HepG2 (cell line): ENCODE results near the gene CAPRIN1. TPM values are rescaled to one million over a fixed set of nuclear protein-coding genes. Genes with fewer than 3 reads are reported as not detected.
A peak's percentile ranks its signal among the peaks of the same experiment; 100 is the strongest.

Experiments
- FOXC1 ChIP-seq: sonication (generic); formaldehyde crosslinking; IDR thresholded peaks from 2 replicates; pipeline ENCODE4 v1.8.0; 2022; ENCODE audit warnings: mild to moderate bottlenecking, missing genetic modification reagents, borderline replicate concordance
- HOXA3 ChIP-seq: sonication (generic); formaldehyde crosslinking; IDR thresholded peaks from 2 replicates; pipeline ENCODE4 v1.5.0; 2020; ENCODE audit warnings: missing genetic modification reagents
- NCOA1 ChIP-seq: sonication (generic); formaldehyde crosslinking; IDR thresholded peaks from 2 replicates; pipeline ENCODE4 v1.9.0; 2021; ENCODE audit warnings: missing genetic modification reagents
- NFYB ChIP-seq: sonication (generic); formaldehyde crosslinking; IDR thresholded peaks from 2 replicates; pipeline ENCODE4 v1.4.0; 2020; ENCODE audit warnings: missing genetic modification reagents
- PHB2 ChIP-seq: fragments of 450-650 bp; IDR thresholded peaks from 2 replicates; pipeline ENCODE4 v1.6.1; 2018; ENCODE audit not compliant: partially characterized antibody
- PHF20 ChIP-seq: sonication (generic); formaldehyde crosslinking; IDR thresholded peaks from 2 replicates; pipeline ENCODE4 v1.5.0; 2020; ENCODE audit warnings: mild to moderate bottlenecking, missing genetic modification reagents
- RNF2 ChIP-seq: fragments of 450-650 bp; conservative IDR thresholded peaks from 2 replicates; pipeline ENCODE4 v1.6.1; 2016; ENCODE audit warnings: low read depth
- SETDB1 ChIP-seq: sonication (generic); formaldehyde crosslinking; IDR thresholded peaks from 2 replicates; pipeline ENCODE4 v1.5.1; 2020; ENCODE audit warnings: missing genetic modification reagents, mild to moderate bottlenecking, borderline replicate concordance
- SIX1 ChIP-seq: sonication (generic); formaldehyde crosslinking; IDR thresholded peaks from 2 replicates; pipeline ENCODE4 v1.4.0; 2020; ENCODE audit warnings: missing genetic modification reagents, borderline replicate concordance
- SKI ChIP-seq: fragments of 450-650 bp; IDR thresholded peaks from one replicate; pipeline ENCODE4 v1.6.1; 2018; ENCODE audit warnings: mild to moderate bottlenecking; ENCODE audit not compliant: partially characterized antibody
- TBL1XR1 ChIP-seq: fragments of 150-350 bp; IDR thresholded peaks from 2 replicates; pipeline ENCODE4 v1.6.1; 2014; ENCODE audit warnings: borderline replicate concordance, low read length; ENCODE audit not compliant: partially characterized antibody
- ZFP1 ChIP-seq: IDR thresholded peaks from 2 replicates; pipeline ENCODE4 v1.6.1; 2016
- ZNF354B ChIP-seq: sonication (generic); formaldehyde crosslinking; IDR thresholded peaks from 2 replicates; pipeline ENCODE4 v1.8.0; 2022; ENCODE audit warnings: mild to moderate bottlenecking, missing genetic modification reagents
- ZNF44 ChIP-seq: sonication (generic); formaldehyde crosslinking; IDR thresholded peaks from 2 replicates; pipeline ENCODE4 v1.5.1; 2020; ENCODE audit warnings: mild to moderate bottlenecking, missing genetic modification reagents
- ZNF543 ChIP-seq: sonication (generic); formaldehyde crosslinking; IDR thresholded peaks from 2 replicates; pipeline ENCODE4 v1.4.0; 2020; ENCODE audit warnings: mild to moderate bottlenecking, missing genetic modification reagents
- ZNF777 ChIP-seq: sonication (generic); formaldehyde crosslinking; IDR thresholded peaks from 2 replicates; pipeline ENCODE4 v1.4.0; 2020; ENCODE audit warnings: missing genetic modification reagents
- polyA plus RNA-seq, 8 experiments: library from polyadenylated mRNA; depleted of rRNA in 3 of 8; stranded (reverse) in 7 of 8; unstranded in 1 of 8; fragments of >200 nt; fragmentation: Illumina TruSeq in 4 of 8; extraction: Trizol in 4 of 8; gene quantifications; 2 replicates each; pipeline versions ENCODE4 v1.2.1 to v1.2.3, GENCODE V29; 2011 to 2016; ENCODE audit warnings: low read depth in 4 of 8, missing spikeins in 1 of 8, mixed read lengths in 1 of 8; ENCODE audit not compliant: insufficient read depth in 1 of 8
- total RNA-seq, 5 experiments: library from RNA; depleted of rRNA; stranded (reverse); fragments of >200 nt; fragmentation: Illumina TruSeq; extraction: Trizol; gene quantifications; 2 replicates each; pipeline ENCODE4 v1.2.3, GENCODE V29; 2016; ENCODE audit warnings: low read depth in 1 of 5
- TF ChIP-seq, protein P1 (sequence below): fragments of 450-650 bp; IDR thresholded peaks from 2 replicates; pipeline ENCODE4 v1.6.1; 2017; ENCODE audit warnings: mild to moderate bottlenecking
- TF ChIP-seq, protein P2 (sequence below): sonication (generic); formaldehyde crosslinking; IDR thresholded peaks from 2 replicates; pipeline ENCODE4 v1.8.0; 2022; ENCODE audit warnings: missing genetic modification reagents, low read depth, mild to moderate bottlenecking, borderline replicate concordance
- TF ChIP-seq, protein P3 (sequence below): sonication (generic); formaldehyde crosslinking; IDR thresholded peaks from 2 replicates; pipeline ENCODE4 v1.4.0; 2020; ENCODE audit warnings: mild to moderate bottlenecking, missing genetic modification reagents, borderline replicate concordance
- TF ChIP-seq, protein P4 (sequence below): sonication (generic); formaldehyde crosslinking; IDR thresholded peaks from 2 replicates; pipeline ENCODE4 v1.4.0; 2020; ENCODE audit warnings: missing genetic modification reagents

Gene CAPRIN1
- total and polyA plus RNA-seq, 2 of the 13 experiments (the other 11 are each of a cell fraction or from before 2014, with no cell fraction given), result 114 to 162 TPM

DNA sequence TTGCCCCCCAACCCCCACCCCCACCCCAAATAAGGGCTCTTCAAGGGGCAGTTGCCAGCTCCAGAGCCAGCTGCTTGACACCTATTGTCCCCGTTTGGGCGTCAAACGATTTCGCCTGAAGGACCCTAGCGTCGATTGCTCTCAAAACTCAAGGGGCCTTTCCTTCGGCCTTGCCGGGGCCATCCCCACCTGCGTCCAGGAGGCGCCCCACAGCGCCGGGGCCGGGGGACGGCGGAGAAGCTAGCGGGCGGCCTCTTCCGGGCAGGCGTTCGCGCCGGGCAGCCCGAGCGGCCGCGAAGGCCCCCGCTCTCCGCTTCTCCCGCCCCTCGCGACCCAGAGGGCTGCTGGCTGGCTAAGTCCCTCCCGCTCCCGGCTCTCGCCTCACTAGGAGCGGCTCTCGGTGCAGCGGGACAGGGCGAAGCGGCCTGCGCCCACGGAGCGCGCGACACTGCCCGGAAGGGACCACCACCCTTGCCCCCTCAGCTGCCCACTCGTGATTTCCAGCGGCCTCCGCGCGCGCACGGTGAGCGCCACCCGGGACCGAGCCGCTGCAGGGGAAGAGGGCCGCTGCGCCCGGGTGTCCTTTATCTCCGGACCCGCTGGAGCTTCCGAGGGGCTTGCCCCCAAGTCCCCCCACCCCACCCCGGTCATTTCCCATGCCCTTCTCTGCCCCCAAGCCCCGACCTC lies at the start of gene CAPRIN1 (continued):
- TF ChIP-seq, protein P1, sequence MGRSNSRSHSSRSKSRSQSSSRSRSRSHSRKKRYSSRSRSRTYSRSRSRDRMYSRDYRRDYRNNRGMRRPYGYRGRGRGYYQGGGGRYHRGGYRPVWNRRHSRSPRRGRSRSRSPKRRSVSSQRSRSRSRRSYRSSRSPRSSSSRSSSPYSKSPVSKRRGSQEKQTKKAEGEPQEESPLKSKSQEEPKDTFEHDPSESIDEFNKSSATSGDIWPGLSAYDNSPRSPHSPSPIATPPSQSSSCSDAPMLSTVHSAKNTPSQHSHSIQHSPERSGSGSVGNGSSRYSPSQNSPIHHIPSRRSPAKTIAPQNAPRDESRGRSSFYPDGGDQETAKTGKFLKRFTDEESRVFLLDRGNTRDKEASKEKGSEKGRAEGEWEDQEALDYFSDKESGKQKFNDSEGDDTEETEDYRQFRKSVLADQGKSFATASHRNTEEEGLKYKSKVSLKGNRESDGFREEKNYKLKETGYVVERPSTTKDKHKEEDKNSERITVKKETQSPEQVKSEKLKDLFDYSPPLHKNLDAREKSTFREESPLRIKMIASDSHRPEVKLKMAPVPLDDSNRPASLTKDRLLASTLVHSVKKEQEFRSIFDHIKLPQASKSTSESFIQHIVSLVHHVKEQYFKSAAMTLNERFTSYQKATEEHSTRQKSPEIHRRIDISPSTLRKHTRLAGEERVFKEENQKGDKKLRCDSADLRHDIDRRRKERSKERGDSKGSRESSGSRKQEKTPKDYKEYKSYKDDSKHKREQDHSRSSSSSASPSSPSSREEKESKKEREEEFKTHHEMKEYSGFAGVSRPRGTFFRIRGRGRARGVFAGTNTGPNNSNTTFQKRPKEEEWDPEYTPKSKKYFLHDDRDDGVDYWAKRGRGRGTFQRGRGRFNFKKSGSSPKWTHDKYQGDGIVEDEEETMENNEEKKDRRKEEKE, result no peak
- TF ChIP-seq SETDB1 (CRISPR knock-in tag), result no peak
- TF ChIP-seq NCOA1 (CRISPR knock-in tag), result no peak
- TF ChIP-seq, protein P2, sequence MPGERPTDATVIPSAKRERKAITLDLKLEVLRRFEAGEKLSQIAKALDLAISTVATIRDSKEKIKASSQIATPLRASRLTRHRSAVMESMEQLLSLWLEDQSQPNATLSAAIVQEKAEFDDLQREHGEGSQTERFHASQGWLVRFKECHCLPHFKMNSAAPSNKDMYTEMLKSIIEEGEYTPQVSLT (CRISPR knock-in tag), result no peak
- no peak for TF ChIP-seq TBL1XR1
- peak; percentile 57 for TF ChIP-seq PHF20 (CRISPR knock-in tag)
- TF ChIP-seq PHB2, result no peak
- TF ChIP-seq, protein P3, sequence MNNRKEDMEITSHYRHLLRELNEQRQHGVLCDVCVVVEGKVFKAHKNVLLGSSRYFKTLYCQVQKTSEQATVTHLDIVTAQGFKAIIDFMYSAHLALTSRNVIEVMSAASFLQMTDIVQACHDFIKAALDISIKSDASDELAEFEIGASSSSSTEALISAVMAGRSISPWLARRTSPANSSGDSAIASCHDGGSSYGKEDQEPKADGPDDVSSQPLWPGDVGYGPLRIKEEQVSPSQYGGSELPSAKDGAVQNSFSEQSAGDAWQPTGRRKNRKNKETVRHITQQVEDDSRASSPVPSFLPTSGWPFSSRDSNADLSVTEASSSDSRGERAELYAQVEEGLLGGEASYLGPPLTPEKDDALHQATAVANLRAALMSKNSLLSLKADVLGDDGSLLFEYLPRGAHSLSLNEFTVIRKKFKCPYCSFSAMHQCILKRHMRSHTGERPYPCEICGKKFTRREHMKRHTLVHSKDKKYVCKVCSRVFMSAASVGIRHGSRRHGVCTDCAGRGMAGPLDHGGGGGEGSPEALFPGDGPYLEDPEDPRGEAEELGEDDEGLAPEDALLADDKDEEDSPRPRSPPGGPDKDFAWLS (CRISPR knock-in tag), result 0 out of 2 replicates have a peak, but pooled peaks have one; percentile 44
- 0 out of 2 replicates have a peak, but pooled peaks have one; percentile 30 for TF ChIP-seq FOXC1
- no peak; the same call in 1 of the 2 replicates for TF ChIP-seq ZNF777
- no peak for TF ChIP-seq ZNF543 (CRISPR knock-in tag)
- TF ChIP-seq, protein P4, sequence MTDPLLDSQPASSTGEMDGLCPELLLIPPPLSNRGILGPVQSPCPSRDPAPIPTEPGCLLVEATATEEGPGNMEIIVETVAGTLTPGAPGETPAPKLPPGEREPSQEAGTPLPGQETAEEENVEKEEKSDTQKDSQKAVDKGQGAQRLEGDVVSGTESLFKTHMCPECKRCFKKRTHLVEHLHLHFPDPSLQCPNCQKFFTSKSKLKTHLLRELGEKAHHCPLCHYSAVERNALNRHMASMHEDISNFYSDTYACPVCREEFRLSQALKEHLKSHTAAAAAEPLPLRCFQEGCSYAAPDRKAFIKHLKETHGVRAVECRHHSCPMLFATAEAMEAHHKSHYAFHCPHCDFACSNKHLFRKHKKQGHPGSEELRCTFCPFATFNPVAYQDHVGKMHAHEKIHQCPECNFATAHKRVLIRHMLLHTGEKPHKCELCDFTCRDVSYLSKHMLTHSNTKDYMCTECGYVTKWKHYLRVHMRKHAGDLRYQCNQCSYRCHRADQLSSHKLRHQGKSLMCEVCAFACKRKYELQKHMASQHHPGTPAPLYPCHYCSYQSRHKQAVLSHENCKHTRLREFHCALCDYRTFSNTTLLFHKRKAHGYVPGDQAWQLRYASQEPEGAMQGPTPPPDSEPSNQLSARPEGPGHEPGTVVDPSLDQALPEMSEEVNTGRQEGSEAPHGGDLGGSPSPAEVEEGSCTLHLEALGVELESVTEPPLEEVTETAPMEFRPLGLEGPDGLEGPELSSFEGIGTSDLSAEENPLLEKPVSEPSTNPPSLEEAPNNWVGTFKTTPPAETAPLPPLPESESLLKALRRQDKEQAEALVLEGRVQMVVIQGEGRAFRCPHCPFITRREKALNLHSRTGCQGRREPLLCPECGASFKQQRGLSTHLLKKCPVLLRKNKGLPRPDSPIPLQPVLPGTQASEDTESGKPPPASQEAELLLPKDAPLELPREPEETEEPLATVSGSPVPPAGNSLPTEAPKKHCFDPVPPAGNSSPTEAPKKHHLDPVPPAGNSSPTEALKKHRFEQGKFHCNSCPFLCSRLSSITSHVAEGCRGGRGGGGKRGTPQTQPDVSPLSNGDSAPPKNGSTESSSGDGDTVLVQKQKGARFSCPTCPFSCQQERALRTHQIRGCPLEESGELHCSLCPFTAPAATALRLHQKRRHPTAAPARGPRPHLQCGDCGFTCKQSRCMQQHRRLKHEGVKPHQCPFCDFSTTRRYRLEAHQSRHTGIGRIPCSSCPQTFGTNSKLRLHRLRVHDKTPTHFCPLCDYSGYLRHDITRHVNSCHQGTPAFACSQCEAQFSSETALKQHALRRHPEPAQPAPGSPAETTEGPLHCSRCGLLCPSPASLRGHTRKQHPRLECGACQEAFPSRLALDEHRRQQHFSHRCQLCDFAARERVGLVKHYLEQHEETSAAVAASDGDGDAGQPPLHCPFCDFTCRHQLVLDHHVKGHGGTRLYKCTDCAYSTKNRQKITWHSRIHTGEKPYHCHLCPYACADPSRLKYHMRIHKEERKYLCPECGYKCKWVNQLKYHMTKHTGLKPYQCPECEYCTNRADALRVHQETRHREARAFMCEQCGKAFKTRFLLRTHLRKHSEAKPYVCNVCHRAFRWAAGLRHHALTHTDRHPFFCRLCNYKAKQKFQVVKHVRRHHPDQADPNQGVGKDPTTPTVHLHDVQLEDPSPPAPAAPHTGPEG (CRISPR knock-in tag), result peak; percentile 32; the same call in 1 of the 2 replicates
- no peak for TF ChIP-seq ZNF44 (CRISPR knock-in tag)
- TF ChIP-seq RNF2, result 0 out of 2 replicates have a peak, but pooled peaks have one; percentile 31
- TF ChIP-seq ZFP1 (CRISPR knock-in tag), result no peak
- peak; percentile 68 for TF ChIP-seq HOXA3
- TF ChIP-seq ZNF354B, result no peak
- TF ChIP-seq SIX1 (CRISPR knock-in tag), result no peak
- peak; percentile 19 for TF ChIP-seq SKI
- TF ChIP-seq NFYB (CRISPR knock-in tag), result no peak
